ENCODE measurements around the gene AP5M1. TPM values are rescaled to one million over a fixed set of nuclear protein-coding genes. Genes with fewer than 3 reads are reported as not detected.
"Not testable (repeated sequence)": the region's sequence is repeated elsewhere in the genome, so short reads cannot be mapped to it uniquely, and the experiment has no call there.

The AP5M1 gene
- total and polyA plus RNA-seq, 10 of the 15 experiments (the other 5 are each of a cell fraction or from before 2014, with no cell fraction given): 23.9 to 66.0 (median 38.4) TPM

DNA sequence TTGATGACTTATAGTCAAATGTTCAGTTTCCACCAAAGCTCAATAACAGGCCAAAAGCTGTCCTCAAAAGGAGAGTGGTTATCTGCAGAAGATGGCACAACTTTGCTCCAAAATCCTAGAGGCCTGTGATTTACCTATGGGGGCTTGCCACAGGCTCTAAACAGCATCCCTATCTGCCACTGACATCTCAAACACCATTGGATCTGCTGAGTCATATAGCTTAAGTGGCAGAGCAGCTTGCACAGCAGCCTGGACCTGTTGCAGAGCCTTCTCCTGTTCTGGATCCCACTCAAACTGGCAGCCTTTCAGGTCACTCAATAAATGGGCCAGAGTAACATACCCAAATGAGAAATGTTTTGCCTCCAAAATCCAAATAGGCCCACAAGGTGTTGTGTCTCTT, 61.1 kb downstream of the AP5M1 start:
- H2AFZ ChIP-seq (ENCODE audit: control insufficient read depth, low read depth, low read length): no peak overlapping the region
- H3K27me3 ChIP-seq (replicated peaks in 1 of 2; ENCODE audit: control insufficient read depth in 2 of 2, insufficient read depth in 2 of 2, low read length in 1 of 2): no peaks in the 10 kb centered on the region
- intact Hi-C loops (cut with micrococcal nuclease; ENCODE audit: unreplicated experiment) (no loop called here), in situ Hi-C loops (cut with MboI) (no loop called here)
- H4K20me1 ChIP-seq (ENCODE audit: control insufficient read depth, insufficient read depth): no peaks in the 10 kb centered on the region
- H3K36me3 ChIP-seq (ENCODE audit: control insufficient read depth in 2 of 2, insufficient read depth in 2 of 2, low read length in 1 of 2): no peaks in the 10 kb centered on the region
- ChIA-PET CTCF (no interaction called here), SMC1A (ENCODE audit: uncharacterized antibody, unreplicated experiment) (no interaction called here), POLR2A (no interaction called here), RAD21 (ENCODE audit: unreplicated experiment) (no interaction called here)
- TF ChIP-seq BHLHE40 (IDR thresholded peaks at IDR 0.05; ENCODE audit: borderline replicate concordance in 1 of 2, low read depth in 2 of 2, low read length in 1 of 2) (no peak), BMI1 (IDR thresholded peaks at IDR 0.05; ENCODE audit: borderline replicate concordance) (no peak), ATF7 (IDR thresholded peaks at IDR 0.05; ENCODE audit: low read depth) (no peak)
- TF ChIP-seq, protein P1, sequence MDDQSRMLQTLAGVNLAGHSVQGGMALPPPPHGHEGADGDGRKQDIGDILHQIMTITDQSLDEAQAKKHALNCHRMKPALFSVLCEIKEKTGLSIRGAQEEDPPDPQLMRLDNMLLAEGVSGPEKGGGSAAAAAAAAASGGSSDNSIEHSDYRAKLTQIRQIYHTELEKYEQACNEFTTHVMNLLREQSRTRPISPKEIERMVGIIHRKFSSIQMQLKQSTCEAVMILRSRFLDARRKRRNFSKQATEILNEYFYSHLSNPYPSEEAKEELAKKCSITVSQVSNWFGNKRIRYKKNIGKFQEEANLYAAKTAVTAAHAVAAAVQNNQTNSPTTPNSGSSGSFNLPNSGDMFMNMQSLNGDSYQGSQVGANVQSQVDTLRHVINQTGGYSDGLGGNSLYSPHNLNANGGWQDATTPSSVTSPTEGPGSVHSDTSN (IDR thresholded peaks at IDR 0.05; ENCODE audit: insufficient replicate concordance, low read depth, low read length): no peak
- TF ChIP-seq, protein P2, sequence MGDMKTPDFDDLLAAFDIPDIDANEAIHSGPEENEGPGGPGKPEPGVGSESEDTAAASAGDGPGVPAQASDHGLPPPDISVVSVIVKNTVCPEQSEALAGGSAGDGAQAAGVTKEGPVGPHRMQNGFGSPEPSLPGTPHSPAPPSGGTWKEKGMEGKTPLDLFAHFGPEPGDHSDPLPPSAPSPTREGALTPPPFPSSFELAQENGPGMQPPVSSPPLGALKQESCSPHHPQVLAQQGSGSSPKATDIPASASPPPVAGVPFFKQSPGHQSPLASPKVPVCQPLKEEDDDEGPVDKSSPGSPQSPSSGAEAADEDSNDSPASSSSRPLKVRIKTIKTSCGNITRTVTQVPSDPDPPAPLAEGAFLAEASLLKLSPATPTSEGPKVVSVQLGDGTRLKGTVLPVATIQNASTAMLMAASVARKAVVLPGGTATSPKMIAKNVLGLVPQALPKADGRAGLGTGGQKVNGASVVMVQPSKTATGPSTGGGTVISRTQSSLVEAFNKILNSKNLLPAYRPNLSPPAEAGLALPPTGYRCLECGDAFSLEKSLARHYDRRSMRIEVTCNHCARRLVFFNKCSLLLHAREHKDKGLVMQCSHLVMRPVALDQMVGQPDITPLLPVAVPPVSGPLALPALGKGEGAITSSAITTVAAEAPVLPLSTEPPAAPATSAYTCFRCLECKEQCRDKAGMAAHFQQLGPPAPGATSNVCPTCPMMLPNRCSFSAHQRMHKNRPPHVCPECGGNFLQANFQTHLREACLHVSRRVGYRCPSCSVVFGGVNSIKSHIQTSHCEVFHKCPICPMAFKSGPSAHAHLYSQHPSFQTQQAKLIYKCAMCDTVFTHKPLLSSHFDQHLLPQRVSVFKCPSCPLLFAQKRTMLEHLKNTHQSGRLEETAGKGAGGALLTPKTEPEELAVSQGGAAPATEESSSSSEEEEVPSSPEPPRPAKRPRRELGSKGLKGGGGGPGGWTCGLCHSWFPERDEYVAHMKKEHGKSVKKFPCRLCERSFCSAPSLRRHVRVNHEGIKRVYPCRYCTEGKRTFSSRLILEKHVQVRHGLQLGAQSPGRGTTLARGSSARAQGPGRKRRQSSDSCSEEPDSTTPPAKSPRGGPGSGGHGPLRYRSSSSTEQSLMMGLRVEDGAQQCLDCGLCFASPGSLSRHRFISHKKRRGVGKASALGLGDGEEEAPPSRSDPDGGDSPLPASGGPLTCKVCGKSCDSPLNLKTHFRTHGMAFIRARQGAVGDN (IDR thresholded peaks at IDR 0.05): no peak
- TF ChIP-seq, protein P3, sequence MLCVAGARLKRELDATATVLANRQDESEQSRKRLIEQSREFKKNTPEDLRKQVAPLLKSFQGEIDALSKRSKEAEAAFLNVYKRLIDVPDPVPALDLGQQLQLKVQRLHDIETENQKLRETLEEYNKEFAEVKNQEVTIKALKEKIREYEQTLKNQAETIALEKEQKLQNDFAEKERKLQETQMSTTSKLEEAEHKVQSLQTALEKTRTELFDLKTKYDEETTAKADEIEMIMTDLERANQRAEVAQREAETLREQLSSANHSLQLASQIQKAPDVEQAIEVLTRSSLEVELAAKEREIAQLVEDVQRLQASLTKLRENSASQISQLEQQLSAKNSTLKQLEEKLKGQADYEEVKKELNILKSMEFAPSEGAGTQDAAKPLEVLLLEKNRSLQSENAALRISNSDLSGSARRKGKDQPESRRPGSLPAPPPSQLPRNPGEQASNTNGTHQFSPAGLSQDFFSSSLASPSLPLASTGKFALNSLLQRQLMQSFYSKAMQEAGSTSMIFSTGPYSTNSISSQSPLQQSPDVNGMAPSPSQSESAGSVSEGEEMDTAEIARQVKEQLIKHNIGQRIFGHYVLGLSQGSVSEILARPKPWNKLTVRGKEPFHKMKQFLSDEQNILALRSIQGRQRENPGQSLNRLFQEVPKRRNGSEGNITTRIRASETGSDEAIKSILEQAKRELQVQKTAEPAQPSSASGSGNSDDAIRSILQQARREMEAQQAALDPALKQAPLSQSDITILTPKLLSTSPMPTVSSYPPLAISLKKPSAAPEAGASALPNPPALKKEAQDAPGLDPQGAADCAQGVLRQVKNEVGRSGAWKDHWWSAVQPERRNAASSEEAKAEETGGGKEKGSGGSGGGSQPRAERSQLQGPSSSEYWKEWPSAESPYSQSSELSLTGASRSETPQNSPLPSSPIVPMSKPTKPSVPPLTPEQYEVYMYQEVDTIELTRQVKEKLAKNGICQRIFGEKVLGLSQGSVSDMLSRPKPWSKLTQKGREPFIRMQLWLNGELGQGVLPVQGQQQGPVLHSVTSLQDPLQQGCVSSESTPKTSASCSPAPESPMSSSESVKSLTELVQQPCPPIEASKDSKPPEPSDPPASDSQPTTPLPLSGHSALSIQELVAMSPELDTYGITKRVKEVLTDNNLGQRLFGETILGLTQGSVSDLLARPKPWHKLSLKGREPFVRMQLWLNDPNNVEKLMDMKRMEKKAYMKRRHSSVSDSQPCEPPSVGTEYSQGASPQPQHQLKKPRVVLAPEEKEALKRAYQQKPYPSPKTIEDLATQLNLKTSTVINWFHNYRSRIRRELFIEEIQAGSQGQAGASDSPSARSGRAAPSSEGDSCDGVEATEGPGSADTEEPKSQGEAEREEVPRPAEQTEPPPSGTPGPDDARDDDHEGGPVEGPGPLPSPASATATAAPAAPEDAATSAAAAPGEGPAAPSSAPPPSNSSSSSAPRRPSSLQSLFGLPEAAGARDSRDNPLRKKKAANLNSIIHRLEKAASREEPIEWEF (IDR thresholded peaks at IDR 0.05; ENCODE audit: insufficient replicate concordance, low read depth, low read length): no peak
- no peak for FAIRE-seq
- ATAC-seq: no peak
- H3K9me3 ChIP-seq (replicated peaks; ENCODE audit: control insufficient read depth, insufficient read depth, low read length): no peaks in the 10 kb centered on the region
- H3K9ac ChIP-seq (ENCODE audit: control insufficient read depth, insufficient read depth, low read length): no peak overlapping the region
- no peak overlapping the region for H3K4me3 ChIP-seq
- no peak overlapping the region for H3K27ac ChIP-seq (ENCODE audit: control insufficient read depth, insufficient read depth)
- no TSS peak for BruUV-seq (replicated peaks)
- no peaks in the 10 kb centered on the region for H3K79me2 ChIP-seq (ENCODE audit: control insufficient read depth, insufficient read depth, low read length)
- DNase-seq (ENCODE audit: low read depth, low spot score): no peak
- H3K4me2 ChIP-seq (ENCODE audit: control insufficient read depth, insufficient read depth): no peak overlapping the region
- H3K4me1 ChIP-seq (ENCODE audit: control insufficient read depth, insufficient read depth, low read length): no peaks in the 10 kb centered on the region

DNA sequence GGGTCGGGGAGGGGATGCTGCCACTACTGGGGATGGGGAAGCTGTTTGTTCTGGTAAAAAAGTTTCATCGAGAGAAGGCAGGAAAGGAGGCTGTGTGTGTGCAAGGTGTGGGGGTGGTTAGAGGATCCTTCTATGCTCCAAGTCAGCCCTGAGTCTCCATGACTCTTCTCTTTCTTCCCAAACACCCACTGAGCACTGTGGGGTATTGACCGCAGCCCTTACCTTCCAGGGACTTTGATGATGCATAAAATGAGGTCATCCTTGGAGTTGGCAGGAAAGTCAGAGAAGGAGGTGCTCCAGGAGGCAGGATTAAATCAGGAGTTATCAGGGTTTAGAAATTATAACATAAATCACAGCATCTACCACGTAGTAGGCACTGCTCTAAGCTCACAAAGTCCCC, 63.7 kb downstream of the AP5M1 start:
- H3K27me3 ChIP-seq (replicated peaks in 1 of 2; ENCODE audit: control insufficient read depth in 2 of 2, insufficient read depth in 2 of 2, low read length in 1 of 2); H3K4me3 ChIP-seq; POLR2A ChIA-PET; CTCF ChIA-PET; H2AFZ ChIP-seq (ENCODE audit: control insufficient read depth, low read depth, low read length); H3K4me1 ChIP-seq (ENCODE audit: control insufficient read depth, insufficient read depth, low read length); SMC1A ChIA-PET (ENCODE audit: uncharacterized antibody, unreplicated experiment); ATAC-seq; H3K36me3 ChIP-seq (ENCODE audit: control insufficient read depth in 2 of 2, insufficient read depth in 2 of 2, low read length in 1 of 2); in situ Hi-C loops (cut with MboI); FAIRE-seq; intact Hi-C loops (cut with micrococcal nuclease; ENCODE audit: unreplicated experiment); H3K9ac ChIP-seq (ENCODE audit: control insufficient read depth, insufficient read depth, low read length); H3K9me3 ChIP-seq (replicated peaks; ENCODE audit: control insufficient read depth, insufficient read depth, low read length); DNase-seq (ENCODE audit: low read depth, low spot score); H4K20me1 ChIP-seq (ENCODE audit: control insufficient read depth, insufficient read depth); BruUV-seq (replicated peaks); H3K27ac ChIP-seq (ENCODE audit: control insufficient read depth, insufficient read depth); H3K4me2 ChIP-seq (ENCODE audit: control insufficient read depth, insufficient read depth); H3K79me2 ChIP-seq (ENCODE audit: control insufficient read depth, insufficient read depth, low read length); RAD21 ChIA-PET (ENCODE audit: unreplicated experiment): not testable (repeated sequence)
- 34% methylated on average over 3 of the region's 4 CpGs for WGBS (ENCODE audit: insufficient coverage, insufficient replicate concordance, low lambda C conversion rate, missing lambda C conversion rate)
